HFFc6 (cell line): Measurements from ENCODE around the gene OR13C2. TPM values are rescaled to one million over a fixed set of nuclear protein-coding genes. Genes with fewer than 3 reads are reported as not detected.

Source experiments
- DNase-seq: peaks from one replicate; pipeline ENCODE4 v3.0.0-alpha.2; 2018
- H3K27ac Mint-ChIP-seq: 2 replicates; pipeline ENCODE4 v1.8.0; 2020; ENCODE audit warnings: mild to moderate bottlenecking, mixed read lengths
- H3K27me3 Mint-ChIP-seq: 2 replicates; pipeline ENCODE4 v1.8.0; 2021; ENCODE audit warnings: mild to moderate bottlenecking, moderate library complexity, mixed read lengths; ENCODE audit not compliant: insufficient read depth
- H3K36me3 Mint-ChIP-seq: 2 replicates; pipeline ENCODE4 v1.8.0; 2021; ENCODE audit warnings: low read depth, mixed read lengths
- H3K4me1 Mint-ChIP-seq: 2 replicates; pipeline ENCODE4 v1.8.0; 2020; ENCODE audit warnings: low read depth, mixed read lengths
- H3K4me3 Mint-ChIP-seq: 2 replicates; pipeline ENCODE4 v1.8.0; 2020; ENCODE audit warnings: mild to moderate bottlenecking, moderate library complexity, mixed read lengths
- H3K9me3 Mint-ChIP-seq: 2 replicates; pipeline ENCODE4 v1.8.0; 2020; ENCODE audit warnings: mild to moderate bottlenecking, mixed read lengths
- total RNA-seq, 6 experiments: library from RNA; stranded (reverse); fragmentation: NEBNext Ultra II Directional; extraction: Animal tissue kit (Norgen Biotek cat#: 25700); gene quantifications; 2 replicates in 1 of 6; 3 replicates in 5 of 6; pipeline ENCODE4 v1.2.3, GENCODE V29; 2021
- TF ChIP-seq, protein P1 (sequence below): fragments of 200-600 bp; sonication (generic); IDR thresholded peaks from 2 replicates; pipeline ENCODE4 v1.5.0; 2021; ENCODE audit warnings: antibody characterized with exemption, mild to moderate bottlenecking

Gene OR13C2
- total RNA-seq, 6 experiments from 2014 or later: not detected

DNA sequence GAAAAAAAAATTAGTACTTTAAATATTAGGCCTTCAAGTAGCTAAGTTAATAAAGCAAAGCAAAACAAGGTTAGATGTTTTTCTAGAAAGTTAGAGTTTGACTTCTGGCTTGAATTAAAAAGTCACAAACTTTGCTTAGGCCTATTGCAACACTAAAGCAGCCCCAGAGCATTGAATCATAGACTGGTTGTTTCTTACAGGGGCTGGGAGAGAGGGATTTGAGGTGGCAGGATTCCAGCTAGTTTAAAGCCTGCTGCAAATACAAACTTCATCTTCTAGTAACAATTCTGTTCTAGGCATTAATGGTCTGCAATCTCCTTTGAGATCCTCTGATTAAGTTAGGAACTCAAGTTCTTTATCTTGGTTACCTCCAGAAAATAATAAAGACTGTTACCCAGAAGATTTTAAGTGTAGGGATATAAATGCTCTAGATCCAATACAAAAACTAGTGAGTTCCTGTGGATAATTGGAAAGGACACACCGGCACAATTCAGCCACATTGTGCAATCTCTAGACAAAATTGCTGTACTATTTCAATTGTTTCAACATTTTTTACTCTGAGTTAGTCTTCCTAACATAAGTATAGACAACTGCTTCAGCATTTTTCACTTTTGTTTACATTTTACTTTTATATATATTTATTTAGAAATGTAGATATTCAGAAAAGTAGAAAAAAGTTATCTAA lies 18.8 kb downstream of the OR13C2 start:
- no peaks in the 10 kb centered on the region for H3K4me1 Mint-ChIP-seq
- TF ChIP-seq, protein P1, sequence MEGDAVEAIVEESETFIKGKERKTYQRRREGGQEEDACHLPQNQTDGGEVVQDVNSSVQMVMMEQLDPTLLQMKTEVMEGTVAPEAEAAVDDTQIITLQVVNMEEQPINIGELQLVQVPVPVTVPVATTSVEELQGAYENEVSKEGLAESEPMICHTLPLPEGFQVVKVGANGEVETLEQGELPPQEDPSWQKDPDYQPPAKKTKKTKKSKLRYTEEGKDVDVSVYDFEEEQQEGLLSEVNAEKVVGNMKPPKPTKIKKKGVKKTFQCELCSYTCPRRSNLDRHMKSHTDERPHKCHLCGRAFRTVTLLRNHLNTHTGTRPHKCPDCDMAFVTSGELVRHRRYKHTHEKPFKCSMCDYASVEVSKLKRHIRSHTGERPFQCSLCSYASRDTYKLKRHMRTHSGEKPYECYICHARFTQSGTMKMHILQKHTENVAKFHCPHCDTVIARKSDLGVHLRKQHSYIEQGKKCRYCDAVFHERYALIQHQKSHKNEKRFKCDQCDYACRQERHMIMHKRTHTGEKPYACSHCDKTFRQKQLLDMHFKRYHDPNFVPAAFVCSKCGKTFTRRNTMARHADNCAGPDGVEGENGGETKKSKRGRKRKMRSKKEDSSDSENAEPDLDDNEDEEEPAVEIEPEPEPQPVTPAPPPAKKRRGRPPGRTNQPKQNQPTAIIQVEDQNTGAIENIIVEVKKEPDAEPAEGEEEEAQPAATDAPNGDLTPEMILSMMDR: no peak
- no peak overlapping the region for H3K4me3 Mint-ChIP-seq
- H3K36me3 Mint-ChIP-seq: no peaks in the 10 kb centered on the region
- no peak for DNase-seq
- H3K27me3 Mint-ChIP-seq: peaks cover 2% of the 10 kb centered on the region; the same call in 1 of the 2 replicates
- peaks cover 16% of the 10 kb centered on the region for H3K9me3 Mint-ChIP-seq
- no peak overlapping the region for H3K27ac Mint-ChIP-seq

DNA sequence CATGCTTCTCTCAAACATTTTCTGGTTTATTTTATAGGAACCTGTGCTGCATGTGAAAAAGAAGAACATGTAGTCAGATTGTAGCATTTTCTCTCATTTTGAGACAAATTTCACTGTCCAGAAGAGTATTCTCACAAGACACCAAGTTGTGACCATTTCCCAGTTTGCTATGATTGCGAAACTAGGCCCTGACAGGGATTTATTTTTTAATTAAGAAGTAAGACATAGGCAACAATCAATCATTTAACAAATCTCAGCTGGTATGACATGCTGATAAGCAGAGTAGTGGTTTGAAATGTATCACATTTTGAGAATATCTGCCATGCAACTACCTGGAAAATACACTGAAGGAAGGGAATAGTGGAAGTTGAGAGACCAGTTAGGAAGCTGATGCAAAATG lies 24.9 kb downstream of the OR13C2 start:
- no peak overlapping the region for H3K4me3 Mint-ChIP-seq
- H3K27me3 Mint-ChIP-seq: no peaks in the 10 kb centered on the region
- no peak overlapping the region for H3K27ac Mint-ChIP-seq

GRCh38 chr9:104577263-104577662 lies 28.2 kb downstream of the OR13C2 start:
- H3K36me3 Mint-ChIP-seq: no peaks in the 10 kb centered on the region
- H3K27me3 Mint-ChIP-seq: no peaks in the 10 kb centered on the region
- no peak overlapping the region for H3K27ac Mint-ChIP-seq
- peaks cover 20% of the 10 kb centered on the region for H3K9me3 Mint-ChIP-seq
- TF ChIP-seq, protein P1: no peak
- H3K4me1 Mint-ChIP-seq: no peaks in the 10 kb centered on the region
- no peak for DNase-seq
- H3K4me3 Mint-ChIP-seq: no peak overlapping the region

More for the DNA sequence above, 24.9 kb downstream of the OR13C2 start:
- H3K36me3 Mint-ChIP-seq: no peaks in the 10 kb centered on the region
- no peak for DNase-seq
- TF ChIP-seq, protein P1: no peak
- H3K4me1 Mint-ChIP-seq: no peaks in the 10 kb centered on the region
- peaks cover 4% of the 10 kb centered on the region; the same call in 1 of the 2 replicates for H3K9me3 Mint-ChIP-seq

DNA sequence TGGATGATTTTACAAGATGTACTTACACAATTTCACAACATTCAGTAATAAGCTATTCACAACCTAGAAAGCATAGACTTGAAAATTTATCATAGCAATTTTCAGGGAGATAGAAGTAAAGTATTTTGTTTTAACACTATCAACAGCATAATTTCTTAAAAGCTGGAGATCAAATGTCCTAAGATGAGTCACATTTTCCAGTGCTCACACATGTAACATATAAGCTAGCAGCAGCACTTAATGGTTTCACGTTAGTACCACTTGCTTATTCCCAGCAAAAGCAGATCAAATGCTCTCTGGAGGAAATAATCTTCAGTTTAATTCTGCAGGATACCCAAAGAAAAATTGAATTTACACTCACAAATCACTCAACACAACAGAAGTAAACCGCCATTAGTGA lies 30.0 kb downstream of the OR13C2 start:
- TF ChIP-seq, protein P1: no peak
- H3K27me3 Mint-ChIP-seq: no peaks in the 10 kb centered on the region
- no peak overlapping the region for H3K4me3 Mint-ChIP-seq
- no peak overlapping the region for H3K27ac Mint-ChIP-seq
- no peaks in the 10 kb centered on the region for H3K36me3 Mint-ChIP-seq
- peaks cover 27% of the 10 kb centered on the region for H3K9me3 Mint-ChIP-seq
- no peaks in the 10 kb centered on the region for H3K4me1 Mint-ChIP-seq
- no peak for DNase-seq

DNA sequence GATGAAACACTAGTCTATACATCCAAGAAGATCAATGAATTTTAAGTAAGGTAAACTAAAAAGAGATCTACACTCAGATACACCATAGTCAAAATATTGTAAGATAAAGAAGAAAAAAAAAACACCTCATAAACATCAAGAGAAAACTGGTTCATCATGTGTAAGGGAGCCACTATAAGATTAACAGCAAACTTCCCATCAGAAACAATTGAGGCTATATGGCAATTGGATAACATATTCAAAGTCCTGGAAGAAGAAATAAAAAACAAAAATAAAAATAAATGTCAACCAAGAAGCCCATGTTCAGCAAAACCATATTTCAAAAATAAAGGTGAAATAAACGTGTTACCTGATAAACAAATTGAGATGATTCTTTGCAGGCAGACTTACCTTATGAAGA lies 32.8 kb downstream of the OR13C2 start:
- no peaks in the 10 kb centered on the region for H3K36me3 Mint-ChIP-seq
- H3K4me3 Mint-ChIP-seq: no peak overlapping the region
- H3K27me3 Mint-ChIP-seq: no peaks in the 10 kb centered on the region
- TF ChIP-seq, protein P1: no peak
- no peak for DNase-seq
- peaks cover 43% of the 10 kb centered on the region for H3K9me3 Mint-ChIP-seq
- H3K4me1 Mint-ChIP-seq: no peaks in the 10 kb centered on the region
- H3K27ac Mint-ChIP-seq: no peak overlapping the region
